HCEC 1CT (cell line): ENCODE data around the gene ATP8B3.

Experiments
- DNase-seq: peaks from one replicate; pipeline ENCODE4 v3.0.0-alpha.2; 2017

Gene ATP8B3

DNA sequence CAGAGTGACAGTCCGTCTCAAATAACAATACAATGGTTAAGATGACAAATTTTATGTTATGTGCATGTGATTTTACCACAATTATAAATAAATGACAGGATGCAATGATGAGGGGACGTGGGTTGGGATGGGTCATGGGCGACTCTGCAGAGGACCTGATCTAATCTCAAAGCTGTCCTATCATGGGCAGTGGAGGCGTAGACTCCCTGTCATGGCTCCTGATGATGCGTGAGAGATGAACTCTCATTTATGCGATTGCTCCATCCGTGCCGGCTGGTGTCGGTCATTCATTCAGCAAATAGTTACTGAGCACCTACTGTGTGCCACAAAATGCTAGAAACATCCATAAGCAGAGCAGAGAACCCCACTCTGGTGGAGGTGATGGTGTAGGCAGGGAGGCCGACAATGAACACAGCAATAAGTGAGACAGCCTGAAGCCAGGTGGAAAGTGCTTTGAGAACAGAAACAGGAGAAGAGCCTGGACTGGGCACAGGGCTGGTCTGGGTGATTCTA is 37.9 kb upstream of the ATP8B3 start:
- no peak for DNase-seq

DNA sequence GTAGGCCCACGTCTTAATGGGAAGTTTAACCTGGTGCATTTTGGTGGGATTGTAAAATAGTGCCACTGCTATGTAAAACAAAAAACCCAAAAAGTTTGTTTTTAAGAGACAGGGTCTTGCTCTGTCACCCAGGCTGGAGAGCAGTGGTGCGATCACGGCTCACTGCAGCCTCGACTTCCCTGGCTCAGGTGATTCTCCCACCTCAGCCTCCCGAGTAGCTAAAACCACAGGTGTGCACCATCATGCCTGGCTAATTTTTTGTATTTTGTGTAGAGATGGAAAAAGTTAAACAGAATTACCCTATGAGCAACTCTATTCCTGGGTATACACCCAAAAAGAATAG is 37.0 kb upstream of the ATP8B3 start:
- no peak for DNase-seq

- DNase-seq, result peak; percentile 86
Observed at GRCh38 chr19:1848399-1849131, 36.5 kb upstream of the ATP8B3 start, which contains the start of gene REXO1. TSS of gene REXO1 (minus strand) at chr19:1848483. CDS start at chr19:1848358, 125 bp downstream.

DNA sequence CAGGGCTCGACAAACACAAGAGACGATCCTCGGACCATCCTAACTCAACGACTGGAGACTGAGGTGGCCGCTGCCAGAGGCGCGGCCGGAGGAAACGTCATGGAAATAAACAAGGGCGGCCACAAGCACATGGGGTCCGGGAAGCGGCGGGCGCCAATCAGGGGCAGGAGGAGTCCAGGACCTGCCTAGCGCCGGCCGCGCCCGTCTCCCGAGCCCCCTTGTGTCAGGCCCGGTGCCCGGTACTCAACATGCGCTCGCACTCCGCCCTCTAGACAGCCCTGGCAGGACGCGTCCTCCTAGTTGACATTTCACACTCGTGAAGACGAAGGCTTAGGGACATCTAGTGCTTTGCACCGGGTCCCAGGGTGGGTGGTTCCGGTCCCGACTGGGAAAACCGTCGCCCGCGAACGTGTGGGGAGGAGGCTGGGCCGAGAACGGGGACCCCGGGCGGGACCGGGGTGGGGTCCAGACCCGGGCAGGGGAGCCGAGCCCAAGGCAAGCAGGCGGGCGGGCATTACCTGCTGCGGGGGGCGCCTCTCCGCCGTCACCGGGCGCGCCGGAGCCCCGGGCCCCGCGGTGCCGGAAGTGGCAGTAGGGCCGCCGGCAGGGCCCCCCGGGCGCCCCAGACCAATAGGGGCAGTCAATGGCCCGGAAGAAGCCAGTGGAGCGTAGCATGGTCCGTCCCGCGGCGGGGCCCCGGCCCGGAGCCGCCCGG is 35.8 kb upstream of the ATP8B3 start:
- DNase-seq, result peak; percentile 53

DNA sequence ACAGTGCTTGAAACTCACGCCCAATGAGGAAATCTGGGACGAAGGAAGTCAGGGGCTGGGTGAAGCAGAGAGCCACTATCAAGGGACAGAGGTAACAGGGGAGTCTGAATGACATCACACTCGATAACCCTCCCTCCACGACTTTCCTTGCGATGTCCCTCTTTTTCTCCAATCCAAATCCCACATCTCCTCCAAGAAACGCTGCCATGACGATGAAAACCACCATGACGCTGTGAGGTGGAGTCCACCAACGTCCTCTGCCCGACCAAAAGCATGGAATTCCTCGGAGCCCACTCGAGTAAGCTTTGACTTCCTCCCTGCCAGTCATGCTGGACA is 35.2 kb upstream of the ATP8B3 start:
- DNase-seq, result no peak

- DNase-seq, result no peak
Observed at GRCh38 chr19:1846517-1847204, 34.6 kb upstream of the ATP8B3 start.

DNA sequence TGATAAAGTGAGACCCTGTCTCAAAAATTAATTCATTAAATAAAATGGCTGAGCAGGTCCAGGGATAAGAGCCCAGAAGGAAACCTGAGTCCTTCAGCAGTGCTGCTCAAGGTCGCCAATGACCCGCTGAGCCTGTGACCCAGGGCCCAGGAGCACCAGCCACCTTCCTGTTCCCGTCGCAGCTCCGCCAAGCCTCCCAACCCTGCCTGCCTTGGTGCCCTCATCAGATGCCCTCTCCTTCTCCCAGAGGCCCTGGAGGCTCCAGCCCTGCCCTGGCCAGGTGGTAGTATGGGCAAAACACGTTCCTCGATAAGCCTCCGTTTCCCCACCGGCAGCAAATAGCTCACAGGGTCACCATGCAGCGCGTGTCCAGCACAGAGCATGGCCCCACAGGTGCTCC is 33.6 kb upstream of the ATP8B3 start:
- no peak for DNase-seq

DNA sequence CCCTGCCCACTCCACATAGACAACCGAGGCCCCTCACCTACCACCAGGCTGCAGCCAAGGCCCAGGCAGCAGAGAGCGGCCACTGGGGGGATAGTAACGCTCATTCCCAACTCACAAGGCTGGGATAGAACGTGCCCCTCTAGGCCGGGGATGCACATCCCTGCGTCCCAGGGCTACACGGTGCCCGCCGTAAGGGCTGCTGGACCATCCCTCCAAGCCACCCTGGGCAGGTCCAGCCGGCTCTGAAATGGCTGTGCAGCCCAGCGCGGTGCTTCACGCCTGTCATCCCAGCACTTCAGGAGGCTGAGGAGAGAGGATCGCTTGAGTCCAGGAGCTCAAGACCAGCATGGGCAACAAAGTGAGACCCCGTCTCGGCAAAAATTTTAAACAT is 33.0 kb upstream of the ATP8B3 start:
- DNase-seq, result no peak

GRCh38 chr19:1844513-1845124 is 32.5 kb upstream of the ATP8B3 start:
- no peak for DNase-seq

- no peak for DNase-seq
Observed at GRCh38 chr19:1843646-1844394, 31.7 kb upstream of the ATP8B3 start.

DNA sequence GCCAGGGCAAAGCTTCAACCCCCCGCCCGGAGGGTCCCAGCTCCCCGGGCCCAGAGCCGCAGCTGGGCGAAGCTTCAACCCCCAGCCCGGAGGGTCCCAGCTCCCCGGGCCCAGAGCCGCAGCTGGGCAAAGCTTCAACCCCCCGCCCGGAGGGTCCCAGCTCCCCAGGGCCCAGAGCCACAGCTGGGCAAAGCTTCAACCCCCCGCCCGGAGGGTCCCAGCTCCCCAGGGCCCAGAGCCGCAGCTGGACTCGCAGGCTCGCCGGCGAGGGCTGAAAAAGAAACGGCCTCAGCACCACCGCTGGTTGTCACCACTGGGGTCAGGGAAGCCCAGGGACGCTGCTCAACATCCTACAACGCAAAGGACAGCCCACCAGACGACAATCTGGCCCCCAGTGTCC is 31.0 kb upstream of the ATP8B3 start:
- DNase-seq, result no peak

- no peak for DNase-seq
Observed at GRCh38 chr19:1841209-1841924, 29.3 kb upstream of the ATP8B3 start.

GRCh38 chr19:1840541-1841115 is 28.6 kb upstream of the ATP8B3 start:
- no peak for DNase-seq

GRCh38 chr19:1839658-1840540 is 27.8 kb upstream of the ATP8B3 start:
- DNase-seq, result no peak

DNA sequence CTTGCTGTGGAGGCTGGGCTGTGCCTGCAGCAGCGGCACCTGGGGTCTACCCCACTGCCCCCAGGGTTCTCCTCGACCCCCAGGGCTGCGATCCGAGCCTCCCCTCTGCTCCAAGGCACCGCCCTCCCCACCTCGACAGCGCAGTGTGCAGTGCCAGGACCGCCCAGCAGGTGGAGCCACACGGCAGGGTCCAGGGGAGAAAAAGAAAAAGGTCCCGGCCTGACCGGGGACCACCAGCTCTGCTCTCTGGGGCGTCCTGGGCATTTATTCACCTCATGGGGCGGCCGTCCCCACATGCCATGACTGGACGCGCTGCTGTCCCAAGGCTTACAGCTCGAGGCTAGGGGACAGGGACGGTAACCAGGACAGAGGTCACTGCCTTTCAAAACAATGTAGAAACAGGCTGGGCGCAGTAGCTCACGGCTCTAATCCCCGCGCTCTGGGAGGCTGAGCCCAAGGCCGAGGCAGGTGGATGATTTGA is 25.6 kb upstream of the ATP8B3 start:
- DNase-seq, result no peak

GRCh38 chr19:1837222-1837565 is 25.1 kb upstream of the ATP8B3 start:
- DNase-seq, result no peak

DNA sequence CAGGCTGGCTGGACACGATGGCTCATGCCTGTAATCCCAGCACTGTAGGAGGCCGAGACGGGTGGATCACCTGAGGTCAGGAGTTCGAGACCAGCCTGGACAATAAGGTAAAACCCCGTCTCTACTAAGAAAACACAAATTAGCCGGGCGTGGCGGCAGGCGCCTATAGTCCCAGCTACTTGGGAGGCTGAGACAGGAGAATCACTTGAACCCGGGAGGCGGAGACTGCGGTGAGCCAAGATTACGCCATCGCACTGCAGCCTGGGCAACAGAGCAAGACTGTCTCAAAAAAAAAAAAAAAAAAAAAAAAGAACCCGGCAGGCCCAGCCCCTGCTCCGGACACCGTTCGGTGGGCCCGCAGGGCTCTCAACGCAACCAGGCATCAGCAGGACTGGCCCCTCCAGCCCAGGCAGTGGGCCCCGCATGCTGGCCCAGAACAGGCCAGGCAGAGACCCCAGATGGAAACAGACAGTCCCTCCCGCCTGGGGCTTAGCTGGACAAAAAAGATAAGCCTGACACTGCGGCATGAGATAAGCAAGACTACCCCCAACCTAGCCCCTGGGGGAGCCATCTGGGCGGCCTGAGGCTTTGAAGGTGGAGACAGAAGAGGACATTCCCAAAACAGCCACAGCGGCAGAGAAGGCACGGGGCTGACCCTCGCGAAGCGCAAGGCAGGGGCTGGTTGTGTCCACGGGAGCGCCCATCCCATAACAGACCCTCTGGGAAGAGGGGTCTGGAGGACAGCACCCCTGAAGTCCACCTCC is 24.6 kb upstream of the ATP8B3 start:
- DNase-seq, result no peak

DNA sequence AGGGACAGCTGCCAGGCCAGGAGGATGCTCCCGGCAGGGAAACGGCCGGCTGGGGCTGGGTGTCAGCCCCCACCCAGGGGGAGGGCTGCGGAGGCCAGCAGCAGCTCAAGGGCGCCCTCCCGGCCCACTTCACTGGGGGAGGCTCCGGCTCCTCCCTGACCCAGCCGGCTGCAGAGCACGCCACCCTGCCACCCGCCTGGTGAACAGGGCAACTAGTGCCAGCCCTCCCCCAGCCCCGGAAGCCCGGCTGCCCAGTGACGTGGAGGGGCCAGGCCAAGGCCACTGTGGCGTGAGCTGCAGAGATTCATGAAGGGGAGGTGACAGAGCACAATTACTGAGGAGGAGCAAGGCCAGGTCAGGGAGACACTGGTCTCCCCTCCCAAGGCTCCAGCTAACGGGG is 21.5 kb upstream of the ATP8B3 start:
- no peak for DNase-seq

DNA sequence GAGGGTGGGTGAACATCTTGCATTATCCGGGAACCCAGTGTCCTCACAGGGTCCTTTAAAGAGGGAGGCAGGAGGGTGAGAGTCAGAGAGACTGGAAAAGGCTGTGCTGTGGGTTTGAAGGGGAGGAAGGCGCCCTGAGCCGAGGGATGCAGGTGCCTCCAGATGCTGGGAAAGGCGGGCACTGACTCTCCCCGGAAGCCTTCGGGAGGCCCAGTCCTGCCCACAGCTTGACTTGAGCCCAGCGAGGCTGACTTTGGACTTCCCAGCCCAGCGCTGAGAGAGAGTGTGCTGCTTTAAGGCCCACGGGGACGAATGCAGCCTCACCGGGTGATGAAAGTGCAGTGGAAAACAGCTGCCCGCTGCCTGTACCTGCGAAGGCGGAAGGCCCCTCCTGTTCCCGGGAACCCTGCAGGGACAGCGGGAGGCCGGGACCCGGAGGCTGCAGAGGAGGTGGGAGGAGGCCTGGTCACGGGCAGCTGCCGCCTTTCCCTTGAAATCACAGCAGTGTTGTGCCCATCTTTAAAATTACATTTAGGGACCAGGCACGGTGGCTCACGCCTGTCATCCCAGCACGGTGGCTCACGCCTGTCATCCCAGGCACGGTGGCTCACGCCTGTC is 20.1 kb upstream of the ATP8B3 start:
- DNase-seq, result no peak
